Nephron progenitor cell (in vitro differentiated cells): Measurements from ENCODE around the gene ZFY.
"Not testable (repeated sequence)": the region's sequence is repeated elsewhere in the genome, so short reads cannot be mapped to it uniquely, and the experiment has no call there.

ENCODE experiments used
- DNase-seq: peaks from one replicate; pipeline ENCODE4 v3.0.0; 2021
- H3K27ac Mint-ChIP-seq: 2 replicates; pipeline ENCODE4 v1.8.0; 2021; ENCODE audit warnings: mild to moderate bottlenecking, moderate library complexity, mixed read lengths
- H3K27me3 Mint-ChIP-seq: 2 replicates; pipeline ENCODE4 v1.8.0; 2021; ENCODE audit warnings: mild to moderate bottlenecking, low read depth, mixed read lengths; ENCODE audit not compliant: poor library complexity
- H3K36me3 Mint-ChIP-seq: 2 replicates; pipeline ENCODE4 v1.8.0; 2021; ENCODE audit warnings: low read depth, mixed read lengths
- H3K4me1 Mint-ChIP-seq: 2 replicates; pipeline ENCODE4 v1.8.0; 2021; ENCODE audit warnings: mixed read lengths
- H3K4me3 Mint-ChIP-seq: 2 replicates; pipeline ENCODE4 v1.8.0; 2021; ENCODE audit warnings: mild to moderate bottlenecking, moderate library complexity, mixed read lengths
- H3K9me3 Mint-ChIP-seq: 2 replicates; pipeline ENCODE4 v1.8.0; 2021; ENCODE audit warnings: mild to moderate bottlenecking, moderate library complexity, mixed read lengths
- CTCF ChIP-seq: fragments of 200-600 bp; sonication (generic); IDR thresholded peaks from 2 replicates; pipeline ENCODE4 v1.5.0; 2021; ENCODE audit warnings: antibody characterized with exemption

The ZFY gene

GRCh38 chrY:3003846-3004245, 68.7 kb downstream of the ZFY start:
- no peaks in the 10 kb centered on the region for H3K4me1 Mint-ChIP-seq
- no peak for DNase-seq
- H3K27ac Mint-ChIP-seq: no peak overlapping the region

GRCh38 chrY:3006031-3006430, 70.8 kb downstream of the ZFY start:
- H3K4me3 Mint-ChIP-seq, H3K36me3 Mint-ChIP-seq, H3K9me3 Mint-ChIP-seq, H3K4me1 Mint-ChIP-seq, H3K27me3 Mint-ChIP-seq, DNase-seq, H3K27ac Mint-ChIP-seq: not testable (repeated sequence)

More at GRCh38 chrY:3003846-3004245, 68.7 kb downstream of the ZFY start:
- H3K36me3 Mint-ChIP-seq: no peaks in the 10 kb centered on the region
- TF ChIP-seq CTCF: no peak
- no peak overlapping the region for H3K4me3 Mint-ChIP-seq
- no peaks in the 10 kb centered on the region for H3K9me3 Mint-ChIP-seq
- H3K27me3 Mint-ChIP-seq: no peaks in the 10 kb centered on the region

- no peak for TF ChIP-seq CTCF
- Mint-ChIP-seq H3K4me3 (no peak overlapping the region), H3K4me1 (no peaks in the 10 kb centered on the region), H3K9me3 (no peaks in the 10 kb centered on the region), H3K27ac (no peak overlapping the region), H3K27me3 (no peaks in the 10 kb centered on the region), H3K36me3 (no peaks in the 10 kb centered on the region)
- DNase-seq: no peak
Measured at GRCh38 chrY:3007967-3008366, 72.8 kb downstream of the ZFY start.

- H3K27ac Mint-ChIP-seq: no peak overlapping the region
- H3K27me3 Mint-ChIP-seq: no peaks in the 10 kb centered on the region
- no peaks in the 10 kb centered on the region for H3K9me3 Mint-ChIP-seq
- no peaks in the 10 kb centered on the region for H3K4me1 Mint-ChIP-seq
- DNase-seq: no peak
- TF ChIP-seq CTCF: no peak
- H3K4me3 Mint-ChIP-seq: no peak overlapping the region
- H3K36me3 Mint-ChIP-seq: no peaks in the 10 kb centered on the region
Measured at GRCh38 chrY:3012226-3012625, 77.0 kb downstream of the ZFY start.

- Mint-ChIP-seq H3K27me3 (no peaks in the 10 kb centered on the region), H3K4me1 (no peaks in the 10 kb centered on the region), H3K9me3 (no peaks in the 10 kb centered on the region), H3K4me3 (no peak overlapping the region), H3K27ac (no peak overlapping the region), H3K36me3 (no peaks in the 10 kb centered on the region)
- no peak for DNase-seq
- no peak for TF ChIP-seq CTCF
Measured at GRCh38 chrY:3016594-3016993, 81.4 kb downstream of the ZFY start.

GRCh38 chrY:3018546-3018945, 83.4 kb downstream of the ZFY start:
- H3K4me3 Mint-ChIP-seq: no peak overlapping the region
- no peak overlapping the region for H3K27ac Mint-ChIP-seq
- H3K9me3 Mint-ChIP-seq: no peaks in the 10 kb centered on the region
- H3K36me3 Mint-ChIP-seq: no peaks in the 10 kb centered on the region
- no peaks in the 10 kb centered on the region for H3K27me3 Mint-ChIP-seq
- TF ChIP-seq CTCF: no peak
- no peaks in the 10 kb centered on the region for H3K4me1 Mint-ChIP-seq
- no peak for DNase-seq
